Measurements from ENCODE around the gene RBM17.

Gene RBM17

DNA sequence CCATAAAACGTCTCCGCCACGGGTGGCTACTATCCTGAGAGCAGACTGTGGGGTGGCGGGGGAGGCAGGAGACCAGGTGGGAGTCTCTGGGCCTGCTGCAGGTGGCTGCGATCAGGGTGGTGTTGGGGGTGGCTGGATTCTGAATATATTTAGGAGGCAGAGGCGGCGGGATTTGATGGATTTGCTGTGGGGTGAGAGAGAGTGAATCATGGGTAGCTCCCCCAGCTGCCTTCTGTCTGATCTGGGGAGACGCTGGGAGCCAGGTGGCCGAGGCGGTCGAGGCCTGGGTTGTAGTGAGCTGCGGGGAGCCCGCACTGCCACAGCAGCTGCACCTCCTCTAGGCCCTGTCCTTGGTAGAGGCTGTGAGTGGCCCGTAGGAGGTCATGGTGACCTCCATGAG is 65.7 kb downstream of the RBM17 start:
- Histone ChIP-seq H4K20me1 (ENCODE audit: insufficient read depth, low read length) (no peaks in the 10 kb centered on the region), H3F3A (ENCODE audit: insufficient read depth, low read length) (no peaks in the 10 kb centered on the region), H3K4me2 (ENCODE audit: low read length) (no peak overlapping the region), H3K27me3 (ENCODE audit: insufficient read depth, low read length) (no peaks in the 10 kb centered on the region), H3K27ac (ENCODE audit: low read depth, low read length, poor library complexity, severe bottlenecking) (no peak overlapping the region), H2AFZ (ENCODE audit: low read length) (no peak overlapping the region), H3K9me3 (ENCODE audit: low read length) (no peaks in the 10 kb centered on the region), H3K4me1 (ENCODE audit: insufficient read depth, low read length, severe bottlenecking) (peaks cover 18% of the 10 kb centered on the region), H3K9me2 (ENCODE audit: low read depth, low read length) (no peaks in the 10 kb centered on the region), H3K9ac (ENCODE audit: low read length) (no peak overlapping the region), H3K4me3 (ENCODE audit: low read depth, low read length, poor library complexity, severe bottlenecking) (no peak overlapping the region), H3K36me3 (ENCODE audit: insufficient read depth, low read length) (no peaks in the 10 kb centered on the region), H3K79me2 (ENCODE audit: insufficient read depth, low read length) (peaks cover 4% of the 10 kb centered on the region; the same call in 1 of the 2 replicates)
- no peak for TF ChIP-seq EZH2 (IDR thresholded peaks at IDR 0.05; ENCODE audit: borderline replicate concordance, low read length)
- TF ChIP-seq, protein P1, sequence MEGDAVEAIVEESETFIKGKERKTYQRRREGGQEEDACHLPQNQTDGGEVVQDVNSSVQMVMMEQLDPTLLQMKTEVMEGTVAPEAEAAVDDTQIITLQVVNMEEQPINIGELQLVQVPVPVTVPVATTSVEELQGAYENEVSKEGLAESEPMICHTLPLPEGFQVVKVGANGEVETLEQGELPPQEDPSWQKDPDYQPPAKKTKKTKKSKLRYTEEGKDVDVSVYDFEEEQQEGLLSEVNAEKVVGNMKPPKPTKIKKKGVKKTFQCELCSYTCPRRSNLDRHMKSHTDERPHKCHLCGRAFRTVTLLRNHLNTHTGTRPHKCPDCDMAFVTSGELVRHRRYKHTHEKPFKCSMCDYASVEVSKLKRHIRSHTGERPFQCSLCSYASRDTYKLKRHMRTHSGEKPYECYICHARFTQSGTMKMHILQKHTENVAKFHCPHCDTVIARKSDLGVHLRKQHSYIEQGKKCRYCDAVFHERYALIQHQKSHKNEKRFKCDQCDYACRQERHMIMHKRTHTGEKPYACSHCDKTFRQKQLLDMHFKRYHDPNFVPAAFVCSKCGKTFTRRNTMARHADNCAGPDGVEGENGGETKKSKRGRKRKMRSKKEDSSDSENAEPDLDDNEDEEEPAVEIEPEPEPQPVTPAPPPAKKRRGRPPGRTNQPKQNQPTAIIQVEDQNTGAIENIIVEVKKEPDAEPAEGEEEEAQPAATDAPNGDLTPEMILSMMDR (IDR thresholded peaks at IDR 0.05; ENCODE audit: low read length) = no peak

DNA sequence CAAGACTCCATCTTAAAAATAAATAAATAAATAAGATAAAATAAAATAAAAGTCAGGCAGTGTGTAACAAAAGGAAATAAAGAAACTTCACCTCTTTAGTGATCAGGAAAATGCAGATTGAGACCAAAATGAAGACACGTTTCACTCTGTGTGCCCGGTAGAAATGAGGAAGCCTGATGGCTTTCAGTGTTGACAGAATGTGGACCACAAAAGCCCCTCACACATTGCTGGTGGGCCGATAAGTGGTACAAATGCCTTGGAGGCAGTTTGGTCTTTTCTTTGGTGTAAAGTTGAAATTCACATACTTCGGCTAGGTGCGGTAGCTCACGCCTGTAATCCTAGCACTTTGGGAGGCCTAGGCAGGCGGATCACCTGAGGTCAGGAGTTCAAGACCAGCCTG is 69.4 kb downstream of the RBM17 start:
- Histone ChIP-seq H2AFZ (ENCODE audit: low read length) (no peak overlapping the region), H3F3A (ENCODE audit: insufficient read depth, low read length) (peaks cover 7% of the 10 kb centered on the region; the same call in 1 of the 2 replicates), H3K36me3 (ENCODE audit: insufficient read depth, low read length) (no peaks in the 10 kb centered on the region), H3K79me2 (ENCODE audit: insufficient read depth, low read length) (peaks cover 4% of the 10 kb centered on the region; the same call in 1 of the 2 replicates), H3K4me1 (ENCODE audit: insufficient read depth, low read length, severe bottlenecking) (peaks cover 4% of the 10 kb centered on the region), H3K9me3 (ENCODE audit: low read length) (no peaks in the 10 kb centered on the region), H4K20me1 (ENCODE audit: insufficient read depth, low read length) (no peaks in the 10 kb centered on the region), H3K4me3 (ENCODE audit: low read depth, low read length, poor library complexity, severe bottlenecking) (no peak overlapping the region), H3K4me2 (ENCODE audit: low read length) (no peak overlapping the region), H3K27ac (ENCODE audit: low read depth, low read length, poor library complexity, severe bottlenecking) (no peak overlapping the region), H3K27me3 (ENCODE audit: insufficient read depth, low read length) (no peaks in the 10 kb centered on the region), H3K9me2 (ENCODE audit: low read depth, low read length) (no peaks in the 10 kb centered on the region), H3K9ac (ENCODE audit: low read length) (no peak overlapping the region)
- TF ChIP-seq, protein P1 (IDR thresholded peaks at IDR 0.05; ENCODE audit: low read length) = no peak
- TF ChIP-seq EZH2 (IDR thresholded peaks at IDR 0.05; ENCODE audit: borderline replicate concordance, low read length) = no peak

DNA sequence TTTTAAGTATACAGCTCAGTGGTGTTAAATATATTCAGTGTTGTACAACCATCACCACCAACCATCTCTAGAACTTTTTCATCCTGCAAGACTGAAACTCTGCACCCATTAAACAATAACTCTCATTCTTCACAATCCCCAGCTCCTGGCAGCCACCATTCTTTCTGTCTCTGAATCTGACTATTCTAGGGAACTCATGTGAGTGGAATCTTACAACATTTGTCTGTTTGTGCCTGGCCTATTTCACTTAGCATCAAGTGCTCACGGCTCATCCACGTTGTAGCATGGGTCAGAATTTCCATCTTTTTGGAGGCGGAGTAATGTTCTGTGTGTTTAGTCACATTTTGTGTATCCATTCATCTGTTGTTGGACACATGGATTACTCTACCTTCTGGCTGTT is 73.1 kb downstream of the RBM17 start:
- Histone ChIP-seq H3K9ac (ENCODE audit: low read length) (no peak overlapping the region), H3K36me3 (ENCODE audit: insufficient read depth, low read length) (peaks cover 20% of the 10 kb centered on the region), H2AFZ (ENCODE audit: low read length) (no peak overlapping the region), H3K4me1 (ENCODE audit: insufficient read depth, low read length, severe bottlenecking) (peaks cover 27% of the 10 kb centered on the region), H3K4me3 (ENCODE audit: low read depth, low read length, poor library complexity, severe bottlenecking) (no peak overlapping the region), H3K27me3 (ENCODE audit: insufficient read depth, low read length) (no peaks in the 10 kb centered on the region), H3K9me3 (ENCODE audit: low read length) (no peaks in the 10 kb centered on the region), H4K20me1 (ENCODE audit: insufficient read depth, low read length) (no peaks in the 10 kb centered on the region), H3K4me2 (ENCODE audit: low read length) (no peak overlapping the region), H3K27ac (ENCODE audit: low read depth, low read length, poor library complexity, severe bottlenecking) (peak overlapping the region; percentile 29), H3F3A (ENCODE audit: insufficient read depth, low read length) (peaks cover 7% of the 10 kb centered on the region; the same call in 1 of the 2 replicates), H3K79me2 (ENCODE audit: insufficient read depth, low read length) (peaks cover 24% of the 10 kb centered on the region), H3K9me2 (ENCODE audit: low read depth, low read length) (no peaks in the 10 kb centered on the region)
- TF ChIP-seq, protein P1 (IDR thresholded peaks at IDR 0.05; ENCODE audit: low read length) = no peak
- no peak for TF ChIP-seq EZH2 (IDR thresholded peaks at IDR 0.05; ENCODE audit: borderline replicate concordance, low read length)

Measured in OCI-LY1 (cell line).